ENCODE measurements around the gene FAM13C.

FAM13C gene

DNA sequence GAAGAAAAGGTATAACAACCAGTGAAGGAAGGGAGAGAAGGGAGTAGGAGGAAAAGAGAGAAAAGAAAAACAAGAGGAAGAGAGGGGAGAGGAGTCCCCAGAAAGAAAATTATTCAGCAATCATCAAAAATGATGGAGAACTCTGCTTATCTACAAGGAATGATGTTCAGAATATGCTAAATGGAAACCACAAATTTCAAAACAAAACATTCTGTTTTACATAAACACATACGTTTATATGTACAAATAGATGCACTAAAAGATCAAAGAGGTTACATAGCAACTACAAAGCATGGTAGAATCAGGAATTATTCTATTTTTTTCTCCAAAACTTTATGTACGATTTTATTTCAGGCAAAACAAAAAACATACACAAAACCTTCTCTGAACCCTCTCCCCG is 91.9 kb downstream of the FAM13C start:
- H3K4me3 ChIP-seq (ENCODE audit: low read depth, low read length) = no peak overlapping the region
- DNase-seq (ENCODE audit: low read depth) = no peak
- TF ChIP-seq, protein P1, sequence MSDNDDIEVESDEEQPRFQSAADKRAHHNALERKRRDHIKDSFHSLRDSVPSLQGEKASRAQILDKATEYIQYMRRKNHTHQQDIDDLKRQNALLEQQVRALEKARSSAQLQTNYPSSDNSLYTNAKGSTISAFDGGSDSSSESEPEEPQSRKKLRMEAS (IDR thresholded peaks at IDR 0.05; ENCODE audit: low read depth, low read length) = no peak
- TF ChIP-seq MYC (IDR thresholded peaks at IDR 0.05; ENCODE audit: low read depth, low read length) = no peak
- TF ChIP-seq, protein P2, sequence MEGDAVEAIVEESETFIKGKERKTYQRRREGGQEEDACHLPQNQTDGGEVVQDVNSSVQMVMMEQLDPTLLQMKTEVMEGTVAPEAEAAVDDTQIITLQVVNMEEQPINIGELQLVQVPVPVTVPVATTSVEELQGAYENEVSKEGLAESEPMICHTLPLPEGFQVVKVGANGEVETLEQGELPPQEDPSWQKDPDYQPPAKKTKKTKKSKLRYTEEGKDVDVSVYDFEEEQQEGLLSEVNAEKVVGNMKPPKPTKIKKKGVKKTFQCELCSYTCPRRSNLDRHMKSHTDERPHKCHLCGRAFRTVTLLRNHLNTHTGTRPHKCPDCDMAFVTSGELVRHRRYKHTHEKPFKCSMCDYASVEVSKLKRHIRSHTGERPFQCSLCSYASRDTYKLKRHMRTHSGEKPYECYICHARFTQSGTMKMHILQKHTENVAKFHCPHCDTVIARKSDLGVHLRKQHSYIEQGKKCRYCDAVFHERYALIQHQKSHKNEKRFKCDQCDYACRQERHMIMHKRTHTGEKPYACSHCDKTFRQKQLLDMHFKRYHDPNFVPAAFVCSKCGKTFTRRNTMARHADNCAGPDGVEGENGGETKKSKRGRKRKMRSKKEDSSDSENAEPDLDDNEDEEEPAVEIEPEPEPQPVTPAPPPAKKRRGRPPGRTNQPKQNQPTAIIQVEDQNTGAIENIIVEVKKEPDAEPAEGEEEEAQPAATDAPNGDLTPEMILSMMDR (IDR thresholded peaks at IDR 0.05; ENCODE audit: low read depth, low read length) = no peak

DNA sequence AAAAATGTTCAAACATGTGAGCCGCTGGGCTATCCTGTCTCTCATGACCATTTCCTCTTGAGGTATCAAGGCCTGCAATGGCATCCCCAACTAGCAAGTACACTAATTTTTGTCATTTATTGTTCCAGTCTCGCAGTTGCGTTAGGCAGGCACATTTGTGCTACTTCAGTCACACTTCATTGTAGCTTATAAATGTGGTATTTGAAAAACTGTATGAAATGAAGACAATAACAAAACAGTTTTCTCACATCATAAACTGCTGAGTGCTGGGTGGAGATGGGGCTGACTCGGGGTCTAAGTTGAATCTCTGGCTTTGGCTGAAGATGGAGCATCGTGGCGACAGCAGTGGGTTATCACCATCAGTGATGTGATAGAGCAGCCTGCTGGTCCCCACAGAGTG is 92.7 kb downstream of the FAM13C start:
- TF ChIP-seq MYC (IDR thresholded peaks at IDR 0.05; ENCODE audit: low read depth, low read length) = no peak
- TF ChIP-seq POLR2A (IDR thresholded peaks at IDR 0.05; ENCODE audit: extremely low read depth, insufficient read length) = no peak
- TF ChIP-seq, protein P1 (IDR thresholded peaks at IDR 0.05; ENCODE audit: low read depth, low read length) = no peak
- TF ChIP-seq, protein P2 (IDR thresholded peaks at IDR 0.05; ENCODE audit: low read depth, low read length) = no peak
- no peak overlapping the region for H3K4me3 ChIP-seq (ENCODE audit: low read depth, low read length)

DNA sequence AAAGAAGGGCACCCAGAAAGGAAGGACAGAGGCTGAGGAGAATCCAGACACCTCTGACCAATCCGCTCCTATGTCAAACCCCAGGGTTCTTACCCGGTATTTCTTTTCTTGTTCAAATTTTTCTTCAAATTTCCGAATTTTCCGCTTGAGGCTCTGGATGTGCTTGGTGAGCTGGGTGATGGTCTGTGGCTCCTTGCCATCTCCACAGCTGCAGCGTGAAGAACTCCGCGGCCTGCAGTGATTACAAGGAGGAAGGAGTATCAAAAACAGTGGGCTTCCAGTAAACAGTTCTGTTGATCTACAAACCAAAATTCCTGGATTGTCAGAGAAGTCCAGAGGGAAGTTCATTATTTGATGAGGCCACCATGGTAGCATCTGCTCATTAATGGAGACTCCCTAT is 93.9 kb downstream of the FAM13C start:
- no peak for DNase-seq (ENCODE audit: low read depth)
- TF ChIP-seq, protein P2 (IDR thresholded peaks at IDR 0.05; ENCODE audit: low read depth, low read length) = no peak
- TF ChIP-seq POLR2A (IDR thresholded peaks at IDR 0.05; ENCODE audit: extremely low read depth, insufficient read length) (no peak), MYC (IDR thresholded peaks at IDR 0.05; ENCODE audit: low read depth, low read length) (no peak)
- TF ChIP-seq, protein P1 (IDR thresholded peaks at IDR 0.05; ENCODE audit: low read depth, low read length) = no peak

More for the DNA sequence above, 92.7 kb downstream of the FAM13C start:
- no peak for DNase-seq (ENCODE audit: low read depth)

DNA sequence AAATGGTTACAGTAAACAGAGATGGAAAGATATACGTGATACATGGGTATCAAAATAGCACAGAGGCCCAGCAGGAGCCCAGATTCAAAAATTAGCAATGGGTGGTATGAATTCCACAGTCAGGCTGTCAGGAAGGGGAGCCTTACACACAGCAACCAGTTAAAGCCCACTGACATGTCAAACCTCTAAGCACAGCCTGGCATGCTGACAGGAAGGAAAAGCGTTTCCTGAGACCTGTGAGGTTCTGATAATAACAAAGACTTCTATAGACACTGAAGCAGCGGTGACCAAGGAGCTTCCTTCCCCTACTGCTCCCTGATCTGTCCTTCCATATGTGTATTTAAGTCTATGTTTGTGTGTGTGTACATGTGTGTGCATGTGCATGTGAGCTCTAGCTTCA is 96.0 kb downstream of the FAM13C start:
- DNase-seq (ENCODE audit: low read depth) = no peak
- TF ChIP-seq, protein P2 (IDR thresholded peaks at IDR 0.05; ENCODE audit: low read depth, low read length) = no peak
- TF ChIP-seq POLR2A (IDR thresholded peaks at IDR 0.05; ENCODE audit: extremely low read depth, insufficient read length) (no peak), MYC (IDR thresholded peaks at IDR 0.05; ENCODE audit: low read depth, low read length) (no peak)
- TF ChIP-seq, protein P1 (IDR thresholded peaks at IDR 0.05; ENCODE audit: low read depth, low read length) = no peak
- no peak overlapping the region for H3K4me3 ChIP-seq (ENCODE audit: low read depth, low read length)

More for the DNA sequence above, 93.9 kb downstream of the FAM13C start:
- H3K4me3 ChIP-seq (ENCODE audit: low read depth, low read length) = no peak overlapping the region

DNA sequence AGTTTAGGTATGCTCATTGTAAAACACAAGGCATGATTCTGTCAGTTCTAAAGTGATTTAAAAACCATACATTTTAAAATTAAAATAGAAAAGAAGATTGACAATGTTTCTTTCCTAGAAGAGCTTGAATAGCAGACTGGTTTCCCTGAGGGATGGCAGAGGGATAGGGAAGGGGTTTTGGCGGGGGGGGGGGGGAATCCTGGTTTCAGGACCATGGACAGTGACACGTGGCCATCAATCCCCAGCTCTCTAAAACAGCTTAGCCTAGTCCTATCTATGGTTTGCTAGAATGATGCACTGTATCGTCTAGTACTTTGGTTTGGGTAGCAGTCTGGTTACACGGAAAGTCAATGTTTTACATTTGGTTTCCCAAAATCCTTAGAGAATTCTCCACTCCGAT is 97.2 kb downstream of the FAM13C start:
- TF ChIP-seq, protein P1 (IDR thresholded peaks at IDR 0.05; ENCODE audit: low read depth, low read length) = peak; percentile 33; the same call in 1 of the 2 replicates
- no peak for TF ChIP-seq MYC (IDR thresholded peaks at IDR 0.05; ENCODE audit: low read depth, low read length)
- H3K4me3 ChIP-seq (ENCODE audit: low read depth, low read length) = no peak overlapping the region
- peak; percentile 5 for DNase-seq (ENCODE audit: low read depth)

DNA sequence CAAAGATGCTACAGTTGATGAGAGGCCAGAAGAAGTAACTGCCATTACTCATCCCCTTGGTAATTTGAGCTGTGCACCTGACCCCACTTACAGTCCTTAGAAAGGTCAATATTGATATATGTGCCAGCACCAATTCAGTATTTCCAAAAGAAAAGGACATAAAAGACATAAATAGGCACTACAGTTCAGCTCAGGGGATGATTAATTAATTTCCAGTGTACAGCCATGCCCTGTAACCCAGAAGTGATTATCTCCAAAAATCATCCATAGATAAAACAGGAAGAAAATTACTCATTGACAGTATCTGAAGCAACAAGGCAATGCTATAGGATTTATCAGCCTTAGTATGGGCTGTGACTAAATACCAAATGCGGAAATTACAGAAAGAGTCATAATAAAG is 103.5 kb downstream of the FAM13C start:
- H3K4me3 ChIP-seq (ENCODE audit: low read depth, low read length) = no peak overlapping the region
- TF ChIP-seq, protein P1 (IDR thresholded peaks at IDR 0.05; ENCODE audit: low read depth, low read length) = no peak
- TF ChIP-seq POLR2A (IDR thresholded peaks at IDR 0.05; ENCODE audit: extremely low read depth, insufficient read length) = no peak
- TF ChIP-seq, protein P2 (IDR thresholded peaks at IDR 0.05; ENCODE audit: low read depth, low read length) = no peak
- no peak for TF ChIP-seq MYC (IDR thresholded peaks at IDR 0.05; ENCODE audit: low read depth, low read length)
- no peak for DNase-seq (ENCODE audit: low read depth)

Data from NB4 (cell line).